Muscle layer of colon (tissue), 2 donors: ENCODE results near the gene VGLL1.

Source experiments
- H3K27ac ChIP-seq: one replicate; pipeline ENCODE4 v1.7.0; 2013; ENCODE audit warnings: low read depth, mild to moderate bottlenecking, low read length, moderate library complexity
- H3K27me3 ChIP-seq, 2 donors: one replicate each; pipeline ENCODE4 v1.7.0; 2013; ENCODE audit warnings: low read length in 2 of 2, mild to moderate bottlenecking in 2 of 2; ENCODE audit not compliant: insufficient read depth in 2 of 2, control insufficient read depth in 1 of 2
- H3K36me3 ChIP-seq: one replicate; pipeline ENCODE4 v1.7.0; 2013; ENCODE audit warnings: mild to moderate bottlenecking, low read length; ENCODE audit not compliant: insufficient read depth
- H3K4me1 ChIP-seq: one replicate; pipeline ENCODE4 v1.7.0; 2013; ENCODE audit warnings: mild to moderate bottlenecking, low read length; ENCODE audit not compliant: insufficient read depth
- H3K4me3 ChIP-seq, 2 donors: one replicate each; pipeline ENCODE4 v1.7.0; 2013; ENCODE audit warnings: low read length in 2 of 2, low read depth in 1 of 2, mild to moderate bottlenecking in 1 of 2, moderate library complexity in 1 of 2
- H3K9ac ChIP-seq: one replicate; pipeline ENCODE4 v1.7.0; 2013; ENCODE audit warnings: low read length
- H3K9me3 ChIP-seq: one replicate; pipeline ENCODE4 v1.7.0; 2013; ENCODE audit warnings: mild to moderate bottlenecking, low read length
- donor health status: abdominal sarcoma.
- donor health status: Adenocarcinoma of cecum.

Gene VGLL1

GRCh38 chrX:136525738-136526606 lies 6.0 kb upstream of the VGLL1 start:
- Histone ChIP-seq H3K27ac (peak overlapping the region; percentile 4), H3K9ac (no peak overlapping the region), H3K4me3 (no peak overlapping the region), H3K27me3 (no peaks in the 10 kb centered on the region), H3K9me3 (no peaks in the 10 kb centered on the region), H3K36me3 (no peaks in the 10 kb centered on the region), H3K4me1 (peaks cover 18% of the 10 kb centered on the region)

GRCh38 chrX:136528645-136529315 lies 3.2 kb upstream of the VGLL1 start:
- Histone ChIP-seq H3K27ac (no peak overlapping the region), H3K9ac (no peak overlapping the region), H3K36me3 (no peaks in the 10 kb centered on the region), H3K27me3 (no peaks in the 10 kb centered on the region), H3K4me1 (peaks cover 18% of the 10 kb centered on the region), H3K9me3 (no peaks in the 10 kb centered on the region), H3K4me3 (no peak overlapping the region)

GRCh38 chrX:136529795-136530194 lies 2.2 kb upstream of the VGLL1 start:
- no peaks in the 10 kb centered on the region for H3K9me3 ChIP-seq
- H3K9ac ChIP-seq: no peak overlapping the region
- H3K36me3 ChIP-seq: no peaks in the 10 kb centered on the region
- H3K4me1 ChIP-seq: peaks cover 18% of the 10 kb centered on the region
- H3K27me3 ChIP-seq: no peaks in the 10 kb centered on the region
- H3K27ac ChIP-seq: no peak overlapping the region
- no peak overlapping the region for H3K4me3 ChIP-seq

- Histone ChIP-seq H3K4me1 (no peaks in the 10 kb centered on the region), H3K9ac (no peak overlapping the region), H3K27ac (no peak overlapping the region), H3K27me3 (no peaks in the 10 kb centered on the region), H3K9me3 (no peaks in the 10 kb centered on the region), H3K4me3 (no peak overlapping the region), H3K36me3 (no peaks in the 10 kb centered on the region)
Observed at GRCh38 chrX:136534131-136534530, 2.1 kb downstream of the VGLL1 start.

- no peaks in the 10 kb centered on the region for H3K36me3 ChIP-seq
- H3K27me3 ChIP-seq: peaks cover 4 to 6% of the 10 kb centered on the region in 2 donors
- H3K9me3 ChIP-seq: no peaks in the 10 kb centered on the region
- H3K9ac ChIP-seq: no peak overlapping the region
- no peak overlapping the region for H3K27ac ChIP-seq
- H3K4me3 ChIP-seq: no peak overlapping the region
- H3K4me1 ChIP-seq: no peaks in the 10 kb centered on the region
Observed at GRCh38 chrX:136538811-136539210, 6.8 kb downstream of the VGLL1 start.

GRCh38 chrX:136540226-136540625 lies 8.2 kb downstream of the VGLL1 start:
- H3K36me3 ChIP-seq: no peaks in the 10 kb centered on the region
- no peak overlapping the region for H3K4me3 ChIP-seq
- no peaks in the 10 kb centered on the region for H3K9me3 ChIP-seq
- no peak overlapping the region for H3K27ac ChIP-seq
- no peak overlapping the region for H3K9ac ChIP-seq
- peaks cover 4 to 6% of the 10 kb centered on the region in 2 donors for H3K27me3 ChIP-seq
- H3K4me1 ChIP-seq: no peaks in the 10 kb centered on the region

GRCh38 chrX:136541294-136541693 lies 9.3 kb downstream of the VGLL1 start:
- Histone ChIP-seq H3K27ac (no peak overlapping the region), H3K9me3 (no peaks in the 10 kb centered on the region), H3K4me3 (no peak overlapping the region), H3K9ac (no peak overlapping the region), H3K4me1 (no peaks in the 10 kb centered on the region), H3K36me3 (no peaks in the 10 kb centered on the region), H3K27me3 (peaks cover 4 to 6% of the 10 kb centered on the region in 2 donors)

- Histone ChIP-seq H3K4me1 (no peaks in the 10 kb centered on the region), H3K27me3 (peaks cover 4 to 6% of the 10 kb centered on the region in 2 donors), H3K27ac (no peak overlapping the region), H3K9ac (no peak overlapping the region), H3K36me3 (no peaks in the 10 kb centered on the region), H3K9me3 (no peaks in the 10 kb centered on the region), H3K4me3 (no peak overlapping the region)
Observed at GRCh38 chrX:136542281-136542680, 10.3 kb downstream of the VGLL1 start.

GRCh38 chrX:136546371-136546781 lies 14.4 kb downstream of the VGLL1 start:
- Histone ChIP-seq H3K9me3 (no peaks in the 10 kb centered on the region), H3K36me3 (no peaks in the 10 kb centered on the region)

GRCh38 chrX:136549226-136549625 lies 17.2 kb downstream of the VGLL1 start:
- no peak overlapping the region for H3K27ac ChIP-seq
- peaks cover 0 to 4% of the 10 kb centered on the region in 2 donors for H3K27me3 ChIP-seq
- H3K36me3 ChIP-seq: no peaks in the 10 kb centered on the region
- H3K9me3 ChIP-seq: no peaks in the 10 kb centered on the region
- no peak overlapping the region for H3K9ac ChIP-seq
- no peak overlapping the region for H3K4me3 ChIP-seq
- H3K4me1 ChIP-seq: no peaks in the 10 kb centered on the region

More at GRCh38 chrX:136546371-136546781, 14.4 kb downstream of the VGLL1 start:
- no peaks in the 10 kb centered on the region for H3K4me1 ChIP-seq
- H3K27ac ChIP-seq: no peak overlapping the region
- H3K4me3 ChIP-seq: no peak overlapping the region
- H3K9ac ChIP-seq: no peak overlapping the region
- peaks cover 4 to 6% of the 10 kb centered on the region in 2 donors for H3K27me3 ChIP-seq

- Histone ChIP-seq H3K9me3 (no peaks in the 10 kb centered on the region), H3K4me3 (no peak overlapping the region), H3K27me3 (peaks cover under 1 to 4% of the 10 kb centered on the region in 2 donors), H3K27ac (no peak overlapping the region), H3K36me3 (no peaks in the 10 kb centered on the region), H3K4me1 (no peaks in the 10 kb centered on the region), H3K9ac (no peak overlapping the region)
Observed at GRCh38 chrX:136551410-136551809, 19.4 kb downstream of the VGLL1 start.
